Neural progenitor cell (in vitro differentiated cells): ENCODE data around the gene WDR44. TPM values are rescaled to one million over a fixed set of nuclear protein-coding genes. Genes with fewer than 3 reads are reported as not detected.

Experiments
- DNase-seq: peaks from one replicate; pipeline ENCODE4 v3.0.0-alpha.2; 2016; ENCODE audit warnings: low spot score
- H2AFZ ChIP-seq: fragments of 200-600 bp; sonication (generic); replicated peaks from 2 replicates; pipeline ENCODE4 v1.6.1; 2016; ENCODE audit warnings: antibody characterized with exemption
- H3F3A ChIP-seq: fragments of 200-600 bp; sonication (generic); 2 replicates; pipeline ENCODE4 v1.6.1; 2016; ENCODE audit warnings: antibody characterized with exemption, low read depth
- H3K27ac ChIP-seq: fragments of 200-600 bp; sonication (generic); 2 replicates; pipeline ENCODE4 v1.5.1; 2016; ENCODE audit warnings: mild to moderate bottlenecking
- H3K27me3 ChIP-seq: fragments of 200-600 bp; sonication (generic); 2 replicates; pipeline ENCODE4 v1.6.1; 2016; ENCODE audit warnings: mild to moderate bottlenecking, moderate library complexity
- H3K36me3 ChIP-seq: fragments of 200-600 bp; sonication (generic); 2 replicates; pipeline ENCODE4 v1.5.1; 2016
- H3K4me1 ChIP-seq: fragments of 200-600 bp; sonication (generic); 2 replicates; pipeline ENCODE4 v1.6.1; 2016; ENCODE audit warnings: mixed run types
- H3K4me2 ChIP-seq: fragments of 200-600 bp; sonication (generic); 2 replicates; pipeline ENCODE4 v1.6.1; 2016
- H3K4me3 ChIP-seq: fragments of 200-600 bp; sonication (generic); 2 replicates; pipeline ENCODE4 v1.5.1; 2016
- H3K79me2 ChIP-seq: fragments of 200-600 bp; sonication (generic); 2 replicates; pipeline ENCODE4 v1.6.1; 2016; ENCODE audit warnings: low read depth
- H3K9ac ChIP-seq: fragments of 200-600 bp; sonication (generic); 2 replicates; pipeline ENCODE4 v1.6.1; 2016
- H3K9me3 ChIP-seq: fragments of 200-600 bp; sonication (generic); 2 replicates; pipeline ENCODE4 v1.5.1; 2016; ENCODE audit warnings: low read depth
- H4K20me1 ChIP-seq: fragments of 200-600 bp; sonication (generic); 2 replicates; pipeline ENCODE4 v1.6.1; 2016; ENCODE audit warnings: low read depth
- H3K27ac Mint-ChIP-seq: 3 replicates; pipeline ENCODE4 v1.8.0; 2021; ENCODE audit warnings: mixed read lengths
- H3K27me3 Mint-ChIP-seq: 2 replicates; pipeline ENCODE4 v1.8.0; 2022; ENCODE audit warnings: low read depth, mild to moderate bottlenecking, inconsistent platforms, moderate library complexity, mixed read lengths; ENCODE audit not compliant: insufficient read depth
- H3K36me3 Mint-ChIP-seq: 3 replicates; pipeline ENCODE4 v1.8.0; 2021; ENCODE audit warnings: mixed read lengths
- H3K4me1 Mint-ChIP-seq: 3 replicates; pipeline ENCODE4 v1.8.0; 2021; ENCODE audit warnings: mixed read lengths
- H3K4me3 Mint-ChIP-seq: 3 replicates; pipeline ENCODE4 v1.8.0; 2021; ENCODE audit warnings: mild to moderate bottlenecking, moderate library complexity, mixed read lengths
- H3K9me3 Mint-ChIP-seq: 3 replicates; pipeline ENCODE4 v1.8.0; 2020; ENCODE audit warnings: mixed read lengths
- CTCF ChIP-seq: fragments of 200-600 bp; sonication (generic); IDR thresholded peaks from 2 replicates; pipeline ENCODE4 v1.5.1; 2017; ENCODE audit warnings: antibody characterized with exemption, mild to moderate bottlenecking
- EZH2 ChIP-seq: fragments of 200-600 bp; sonication (generic); IDR thresholded peaks from 2 replicates; pipeline ENCODE4 v1.6.1; 2017; ENCODE audit warnings: antibody characterized with exemption, mild to moderate bottlenecking, moderate library complexity
- EZH2phosphoT487 ChIP-seq: fragments of 200-600 bp; sonication (generic); IDR thresholded peaks from 2 replicates; pipeline ENCODE4 v1.6.1; 2017; ENCODE audit warnings: antibody characterized with exemption
- total RNA-seq: library from RNA; depleted of rRNA; stranded (reverse); fragments of >200 nt; gene quantifications from 2 replicates; pipeline ENCODE4 v1.2.3, GENCODE V29; 2015; ENCODE audit warnings: low replicate concordance

Gene WDR44
- total RNA-seq, 1 donor from 2014 or later = 18.0 TPM

- no peak overlapping the region for H3K27ac ChIP-seq
- Mint-ChIP-seq H3K27me3 (peaks cover 5% of the 10 kb centered on the region), H3K4me1 (peaks cover 34% of the 10 kb centered on the region), H3K4me3 (peak overlapping the region; percentile 91), H3K9me3 (peaks cover under 1% of the 10 kb centered on the region), H3K36me3 (peaks cover 5% of the 10 kb centered on the region), H3K27ac (no peak overlapping the region)
- no peak for DNase-seq
- peaks cover 30% of the 10 kb centered on the region for H3K27me3 ChIP-seq
- no peak overlapping the region for H3K9ac ChIP-seq
- H3K79me2 ChIP-seq = no peaks in the 10 kb centered on the region
- H2AFZ ChIP-seq = no peak overlapping the region
- H3F3A ChIP-seq = no peaks in the 10 kb centered on the region
- TF ChIP-seq CTCF = no peak
- TF ChIP-seq EZH2phosphoT487 = no peak
- no peak for TF ChIP-seq EZH2
- peaks cover 4% of the 10 kb centered on the region for H3K4me1 ChIP-seq
- H3K36me3 ChIP-seq = no peaks in the 10 kb centered on the region
- H3K4me3 ChIP-seq = peak overlapping the region; percentile 66
- peaks cover 3% of the 10 kb centered on the region for H4K20me1 ChIP-seq
- H3K9me3 ChIP-seq = peaks cover 3% of the 10 kb centered on the region
- peak overlapping the region; percentile 83 for H3K4me2 ChIP-seq
Observed at GRCh38 chrX:118497180-118497818, 151.4 kb downstream of the WDR44 start.

GRCh38 chrX:118498351-118498750 is 152.4 kb downstream of the WDR44 start:
- Mint-ChIP-seq H3K27me3 (peaks cover 5% of the 10 kb centered on the region), H3K27ac (no peak overlapping the region), H3K4me3 (peak overlapping the region; percentile 38), H3K9me3 (peaks cover 6% of the 10 kb centered on the region), H3K36me3 (peaks cover 12% of the 10 kb centered on the region), H3K4me1 (peaks cover 34% of the 10 kb centered on the region)
- no peak for DNase-seq
- Histone ChIP-seq H3K36me3 (no peaks in the 10 kb centered on the region), H3K4me3 (no peak overlapping the region), H3F3A (no peaks in the 10 kb centered on the region), H3K27ac (no peak overlapping the region), H2AFZ (no peak overlapping the region), H3K79me2 (no peaks in the 10 kb centered on the region), H3K9me3 (peaks cover 3% of the 10 kb centered on the region), H4K20me1 (peaks cover 3% of the 10 kb centered on the region), H3K9ac (no peak overlapping the region), H3K4me2 (no peak overlapping the region), H3K4me1 (peaks cover 4% of the 10 kb centered on the region), H3K27me3 (peaks cover 30% of the 10 kb centered on the region)
- no peak for TF ChIP-seq CTCF
- TF ChIP-seq EZH2phosphoT487 = no peak
- TF ChIP-seq EZH2 = no peak

GRCh38 chrX:118498755-118499154 is 152.8 kb downstream of the WDR44 start:
- no peaks in the 10 kb centered on the region for H3K36me3 ChIP-seq
- peaks cover 3% of the 10 kb centered on the region for H3K9me3 ChIP-seq
- no peak overlapping the region for H2AFZ ChIP-seq
- H4K20me1 ChIP-seq = peaks cover 3% of the 10 kb centered on the region
- Mint-ChIP-seq H3K9me3 (peaks cover 6% of the 10 kb centered on the region), H3K4me1 (peaks cover 34% of the 10 kb centered on the region), H3K27me3 (peaks cover 5% of the 10 kb centered on the region), H3K4me3 (peak overlapping the region; percentile 69), H3K36me3 (peaks cover 14% of the 10 kb centered on the region), H3K27ac (no peak overlapping the region)
- H3K79me2 ChIP-seq = no peaks in the 10 kb centered on the region
- H3K27ac ChIP-seq = no peak overlapping the region
- H3K4me3 ChIP-seq = no peak overlapping the region
- DNase-seq = no peak
- peaks cover 30% of the 10 kb centered on the region for H3K27me3 ChIP-seq
- no peak for TF ChIP-seq EZH2phosphoT487
- no peak for TF ChIP-seq EZH2
- no peak for TF ChIP-seq CTCF
- H3K4me1 ChIP-seq = peaks cover 4% of the 10 kb centered on the region
- no peaks in the 10 kb centered on the region for H3F3A ChIP-seq
- H3K4me2 ChIP-seq = peak overlapping the region; percentile 67
- H3K9ac ChIP-seq = no peak overlapping the region
